Osteocyte (in vitro differentiated cells): Measurements from ENCODE around the gene LAPTM4A. TPM values are rescaled to one million over a fixed set of nuclear protein-coding genes. Genes with fewer than 3 reads are reported as not detected.

Experiments
- DNase-seq: peaks from one replicate; pipeline ENCODE4 v3.0.0; 2021; ENCODE audit warnings: mixed read lengths; ENCODE audit not compliant: unreplicated experiment; ENCODE audit errors: extremely low spot score
- H3K27ac Mint-ChIP-seq: one replicate; pipeline ENCODE4 v1.8.0; 2021; ENCODE audit warnings: mild to moderate bottlenecking, mixed read lengths; ENCODE audit not compliant: unreplicated experiment
- H3K27me3 Mint-ChIP-seq: one replicate; pipeline ENCODE4 v1.8.0; 2021; ENCODE audit warnings: mixed read lengths; ENCODE audit not compliant: unreplicated experiment
- H3K36me3 Mint-ChIP-seq: one replicate; pipeline ENCODE4 v1.8.0; 2021; ENCODE audit warnings: mixed read lengths; ENCODE audit not compliant: unreplicated experiment
- H3K4me1 Mint-ChIP-seq: one replicate; pipeline ENCODE4 v1.8.0; 2021; ENCODE audit warnings: mixed read lengths; ENCODE audit not compliant: unreplicated experiment
- H3K4me3 Mint-ChIP-seq: one replicate; pipeline ENCODE4 v1.8.0; 2021; ENCODE audit warnings: mild to moderate bottlenecking, moderate library complexity, mixed read lengths; ENCODE audit not compliant: unreplicated experiment
- H3K9me3 Mint-ChIP-seq: one replicate; pipeline ENCODE4 v1.8.0; 2021; ENCODE audit warnings: mixed read lengths; ENCODE audit not compliant: unreplicated experiment
- total RNA-seq: library from RNA; stranded (reverse); gene quantifications from 2 replicates; pipeline ENCODE4 v1.2.1, GENCODE V29; 2021
- TF ChIP-seq, protein P1 (sequence below): fragments of 200-600 bp; sonication (generic); IDR thresholded peaks from 2 replicates; pipeline ENCODE4 v1.5.0; 2021; ENCODE audit warnings: antibody characterized with exemption, mild to moderate bottlenecking, moderate library complexity

The LAPTM4A gene
- total RNA-seq, 1 donor from 2014 or later = 560 TPM

DNA sequence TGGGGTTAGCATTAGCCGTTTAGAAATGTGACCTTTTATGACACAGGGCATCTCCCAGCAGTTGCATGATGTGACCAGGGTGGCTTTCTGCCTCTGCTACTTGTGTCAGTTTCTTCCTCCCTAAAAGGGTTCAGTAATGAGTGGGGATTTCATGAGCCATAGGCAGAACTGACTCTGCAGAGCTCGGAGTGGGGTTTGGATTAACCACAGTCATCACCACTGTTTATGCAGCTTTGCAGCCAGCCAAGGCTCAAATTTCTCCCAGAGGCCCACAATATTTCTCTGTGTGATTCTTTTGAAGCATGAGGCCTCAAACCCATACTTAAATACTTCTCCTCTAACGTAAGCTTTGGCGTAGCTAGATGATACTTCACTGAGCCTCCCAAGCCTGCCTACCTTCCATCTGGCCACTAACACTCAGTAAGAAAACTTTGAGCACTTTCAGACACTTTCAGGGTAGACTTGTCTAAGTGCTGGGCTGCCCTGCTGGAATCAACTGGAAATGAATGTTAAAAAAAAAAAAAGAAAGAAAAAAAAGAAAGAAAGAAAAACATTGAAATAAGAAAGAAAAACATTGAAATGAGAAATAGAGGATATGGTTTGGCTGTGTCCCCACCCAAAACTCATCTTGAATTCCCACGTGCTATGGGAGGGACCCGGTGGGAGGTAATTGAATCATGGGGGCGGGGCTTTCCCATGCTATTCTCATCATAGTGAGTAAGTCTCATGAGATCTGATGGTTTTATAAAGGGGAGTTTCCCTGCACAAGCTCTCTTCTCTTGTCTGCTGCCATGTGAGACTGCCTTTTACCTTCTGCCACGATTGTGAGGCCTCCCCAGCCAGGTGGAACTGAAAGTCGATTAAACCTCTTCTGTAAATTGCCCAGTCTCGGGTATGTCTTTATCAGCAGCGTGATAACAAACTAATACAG, 11.5 kb upstream of the LAPTM4A start:
- Mint-ChIP-seq H3K9me3 (peaks cover 16% of the 10 kb centered on the region), H3K4me1 (peaks cover 55% of the 10 kb centered on the region), H3K27me3 (no peaks in the 10 kb centered on the region), H3K36me3 (peaks cover 14% of the 10 kb centered on the region), H3K4me3 (peak overlapping the region; percentile 26), H3K27ac (peak overlapping the region; percentile 95)
- TF ChIP-seq, protein P1, sequence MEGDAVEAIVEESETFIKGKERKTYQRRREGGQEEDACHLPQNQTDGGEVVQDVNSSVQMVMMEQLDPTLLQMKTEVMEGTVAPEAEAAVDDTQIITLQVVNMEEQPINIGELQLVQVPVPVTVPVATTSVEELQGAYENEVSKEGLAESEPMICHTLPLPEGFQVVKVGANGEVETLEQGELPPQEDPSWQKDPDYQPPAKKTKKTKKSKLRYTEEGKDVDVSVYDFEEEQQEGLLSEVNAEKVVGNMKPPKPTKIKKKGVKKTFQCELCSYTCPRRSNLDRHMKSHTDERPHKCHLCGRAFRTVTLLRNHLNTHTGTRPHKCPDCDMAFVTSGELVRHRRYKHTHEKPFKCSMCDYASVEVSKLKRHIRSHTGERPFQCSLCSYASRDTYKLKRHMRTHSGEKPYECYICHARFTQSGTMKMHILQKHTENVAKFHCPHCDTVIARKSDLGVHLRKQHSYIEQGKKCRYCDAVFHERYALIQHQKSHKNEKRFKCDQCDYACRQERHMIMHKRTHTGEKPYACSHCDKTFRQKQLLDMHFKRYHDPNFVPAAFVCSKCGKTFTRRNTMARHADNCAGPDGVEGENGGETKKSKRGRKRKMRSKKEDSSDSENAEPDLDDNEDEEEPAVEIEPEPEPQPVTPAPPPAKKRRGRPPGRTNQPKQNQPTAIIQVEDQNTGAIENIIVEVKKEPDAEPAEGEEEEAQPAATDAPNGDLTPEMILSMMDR = peak; percentile 40
- no peak for DNase-seq

- DNase-seq = no peak
- Mint-ChIP-seq H3K36me3 (peaks cover 10% of the 10 kb centered on the region), H3K4me3 (no peak overlapping the region), H3K4me1 (peaks cover 46% of the 10 kb centered on the region), H3K9me3 (peaks cover 13% of the 10 kb centered on the region), H3K27me3 (no peaks in the 10 kb centered on the region), H3K27ac (peak overlapping the region; percentile 95)
- TF ChIP-seq, protein P1 = no peak
These were observed 10.5 kb upstream of the LAPTM4A start for GRCh38 chr2:20061940-20062339.

DNA sequence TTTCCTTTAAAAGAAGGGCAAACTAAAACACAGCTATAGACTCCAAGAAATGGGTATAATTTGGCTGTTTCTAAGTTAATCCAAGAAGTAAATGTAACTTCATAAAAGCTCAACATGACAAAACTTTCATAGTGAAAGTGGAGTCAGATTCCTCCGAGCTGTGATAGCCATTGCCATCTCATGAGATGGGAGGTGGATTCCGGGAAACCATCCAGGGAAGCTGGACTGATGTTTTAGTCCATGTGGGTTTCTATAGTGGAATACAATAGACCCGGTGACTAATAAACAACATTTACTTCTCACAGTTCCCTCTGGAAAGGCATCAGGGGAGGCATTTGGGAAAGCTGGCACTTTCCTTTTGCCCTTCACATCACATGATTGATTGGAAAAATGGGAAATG, 10.0 kb upstream of the LAPTM4A start:
- TF ChIP-seq, protein P1 = no peak
- DNase-seq = no peak
- Mint-ChIP-seq H3K4me1 (peaks cover 43% of the 10 kb centered on the region), H3K27ac (peak overlapping the region; percentile 95), H3K36me3 (peaks cover 10% of the 10 kb centered on the region), H3K27me3 (no peaks in the 10 kb centered on the region), H3K9me3 (peaks cover 17% of the 10 kb centered on the region), H3K4me3 (no peak overlapping the region)

GRCh38 chr2:20060106-20060505, 8.7 kb upstream of the LAPTM4A start:
- H3K36me3 Mint-ChIP-seq = peaks cover 12% of the 10 kb centered on the region
- DNase-seq = no peak
- TF ChIP-seq, protein P1 = no peak
- no peak overlapping the region for H3K27ac Mint-ChIP-seq
- no peak overlapping the region for H3K4me3 Mint-ChIP-seq
- H3K4me1 Mint-ChIP-seq = peaks cover 31% of the 10 kb centered on the region
- peaks cover 17% of the 10 kb centered on the region for H3K9me3 Mint-ChIP-seq
- no peaks in the 10 kb centered on the region for H3K27me3 Mint-ChIP-seq

DNA sequence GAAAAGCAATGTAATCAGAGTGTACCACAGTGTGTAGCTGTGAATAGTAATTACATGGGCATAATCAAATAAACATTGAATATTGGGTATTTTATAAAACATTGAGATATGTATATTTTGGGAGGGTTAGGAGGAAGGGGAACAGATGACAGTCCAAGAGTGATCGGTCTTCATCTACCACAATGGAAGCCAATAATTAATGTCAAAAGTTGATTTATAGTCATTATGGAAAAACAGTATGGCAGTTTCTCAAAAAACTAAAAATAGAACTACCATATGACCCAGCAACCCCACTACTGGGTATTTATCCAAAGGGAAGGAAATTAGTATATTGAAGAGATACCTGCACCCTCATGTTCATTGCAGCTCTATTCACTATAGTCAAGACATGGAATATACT, 5.8 kb upstream of the LAPTM4A start:
- H3K27ac Mint-ChIP-seq = no peak overlapping the region
- TF ChIP-seq, protein P1 = no peak
- peaks cover 8% of the 10 kb centered on the region for H3K9me3 Mint-ChIP-seq
- peaks cover 15% of the 10 kb centered on the region for H3K4me1 Mint-ChIP-seq
- no peak overlapping the region for H3K4me3 Mint-ChIP-seq
- DNase-seq = no peak
- peaks cover 3% of the 10 kb centered on the region for H3K36me3 Mint-ChIP-seq
- no peaks in the 10 kb centered on the region for H3K27me3 Mint-ChIP-seq
